Cardiac fibroblast (primary cell): ENCODE measurements around the gene PRR22.

Experiments used
- DNase-seq, 2 donors: peaks; one replicate each; pipeline versions ENCODE4 v3.0.0 to v3.0.0-alpha.2; 2010; ENCODE audit warnings: low read depth in 2 of 2
- H3K4me3 ChIP-seq, 2 donors: replicated peaks in 1 of 2; 1 replicate in 1 of 2; 2 replicates in 1 of 2; pipeline ENCODE4 v1.5.1; 2011; ENCODE audit warnings: low read depth in 2 of 2, low read length in 2 of 2, mild to moderate bottlenecking in 2 of 2, moderate library complexity in 1 of 2
- CTCF ChIP-seq: IDR thresholded peaks from one replicate; pipeline ENCODE4 v1.5.1; 2011; ENCODE audit warnings: low read depth, mild to moderate bottlenecking, low read length, inconsistent platforms

PRR22 gene

GRCh38 chr19:5784581-5785147, at the start of gene PRR22:
TSS of gene PRR22 (minus strand) at chr19:5784746. CDS start at chr19:5784660, 86 bp downstream.
- H3K4me3 ChIP-seq: no peak within 1 kb of the TSS
- TF ChIP-seq CTCF: no peak
- DNase-seq: no peak

GRCh38 chr19:5832527-5833216, 48.1 kb upstream of the PRR22 start:
- no peak for DNase-seq
- H3K4me3 ChIP-seq: no peak overlapping the region
- TF ChIP-seq CTCF: no peak

GRCh38 chr19:5832061-5832460, 47.5 kb upstream of the PRR22 start:
- DNase-seq: no peak
- TF ChIP-seq CTCF: no peak

GRCh38 chr19:5831159-5831558, 46.6 kb upstream of the PRR22 start:
- TF ChIP-seq CTCF: no peak
- H3K4me3 ChIP-seq: no peak overlapping the region
- no peak for DNase-seq

More at GRCh38 chr19:5832061-5832460, 47.5 kb upstream of the PRR22 start:
- no peak overlapping the region for H3K4me3 ChIP-seq

- no peak overlapping the region for H3K4me3 ChIP-seq
- no peak for DNase-seq
- no peak for TF ChIP-seq CTCF
These were observed 45.2 kb upstream of the PRR22 start for GRCh38 chr19:5829567-5830310.

- no peak for TF ChIP-seq CTCF
- H3K4me3 ChIP-seq: peak overlapping the region; percentile 56 to 69
- DNase-seq: peak in 1 of 2 donors; percentile 27
These were observed 44.4 kb upstream of the PRR22 start for GRCh38 chr19:5828661-5829566.
